Stimulated activated CD8-positive, alpha-beta memory T cell treated with anti-CD3 and anti-CD28 coated beads, Interleukin-15, amount 100 ng/mL, for 4 hours (primary cell): ENCODE data around the gene GABRD.
"Not testable (repeated sequence)": the region's sequence is repeated elsewhere in the genome, so short reads cannot be mapped to it uniquely, and the experiment has no call there.

Experiments used
- DNase-seq, 2 donors: peaks; one replicate each; pipeline ENCODE4 v3.0.0-alpha.2; 2020; ENCODE audit warnings: low read depth in 2 of 2

GABRD gene

GRCh38 chr1:2019172-2019543, at the start of gene GABRD:
TSS of gene GABRD (plus strand) at chr1:2019345. CDS start at chr1:2019424, 79 bp downstream.
- no peak for DNase-seq

- DNase-seq: no peak
Observed at GRCh38 chr1:1969505-1969900, 49.6 kb upstream of the GABRD start.

GRCh38 chr1:1969953-1970716, 49.0 kb upstream of the GABRD start:
- no peak for DNase-seq

- DNase-seq: no peak
Observed at GRCh38 chr1:1971017-1971416, 48.1 kb upstream of the GABRD start.

- DNase-seq: no peak
Observed at GRCh38 chr1:1971688-1972087, 47.5 kb upstream of the GABRD start.

GRCh38 chr1:1972976-1973715, 46.0 kb upstream of the GABRD start:
- DNase-seq: no peak

- no peak for DNase-seq
Observed at GRCh38 chr1:1973716-1974642, 45.2 kb upstream of the GABRD start.

- no peak for DNase-seq
Observed at GRCh38 chr1:1974834-1975233, 44.3 kb upstream of the GABRD start.

GRCh38 chr1:1975535-1975934, 43.6 kb upstream of the GABRD start:
- DNase-seq: no peak

- no peak for DNase-seq
Observed at GRCh38 chr1:1976031-1976430, 43.1 kb upstream of the GABRD start.

- DNase-seq: no peak
Observed at GRCh38 chr1:1978108-1978507, 41.0 kb upstream of the GABRD start.

GRCh38 chr1:1978690-1979481, 40.3 kb upstream of the GABRD start:
- not testable (repeated sequence) for DNase-seq

GRCh38 chr1:1979482-1980165, 39.5 kb upstream of the GABRD start:
- no peak for DNase-seq

GRCh38 chr1:1980467-1981141, 38.5 kb upstream of the GABRD start:
- DNase-seq: no peak

GRCh38 chr1:1981142-1981500, 38.0 kb upstream of the GABRD start:
- no peak for DNase-seq

- not testable (repeated sequence) for DNase-seq
Observed at GRCh38 chr1:1981631-1982327, 37.4 kb upstream of the GABRD start.

- DNase-seq: no peak
Observed at GRCh38 chr1:1982379-1983232, 36.5 kb upstream of the GABRD start.

GRCh38 chr1:1984560-1985070, 34.5 kb upstream of the GABRD start:
- no peak for DNase-seq
